ENCODE results near the gene MMEL1.

DNA sequence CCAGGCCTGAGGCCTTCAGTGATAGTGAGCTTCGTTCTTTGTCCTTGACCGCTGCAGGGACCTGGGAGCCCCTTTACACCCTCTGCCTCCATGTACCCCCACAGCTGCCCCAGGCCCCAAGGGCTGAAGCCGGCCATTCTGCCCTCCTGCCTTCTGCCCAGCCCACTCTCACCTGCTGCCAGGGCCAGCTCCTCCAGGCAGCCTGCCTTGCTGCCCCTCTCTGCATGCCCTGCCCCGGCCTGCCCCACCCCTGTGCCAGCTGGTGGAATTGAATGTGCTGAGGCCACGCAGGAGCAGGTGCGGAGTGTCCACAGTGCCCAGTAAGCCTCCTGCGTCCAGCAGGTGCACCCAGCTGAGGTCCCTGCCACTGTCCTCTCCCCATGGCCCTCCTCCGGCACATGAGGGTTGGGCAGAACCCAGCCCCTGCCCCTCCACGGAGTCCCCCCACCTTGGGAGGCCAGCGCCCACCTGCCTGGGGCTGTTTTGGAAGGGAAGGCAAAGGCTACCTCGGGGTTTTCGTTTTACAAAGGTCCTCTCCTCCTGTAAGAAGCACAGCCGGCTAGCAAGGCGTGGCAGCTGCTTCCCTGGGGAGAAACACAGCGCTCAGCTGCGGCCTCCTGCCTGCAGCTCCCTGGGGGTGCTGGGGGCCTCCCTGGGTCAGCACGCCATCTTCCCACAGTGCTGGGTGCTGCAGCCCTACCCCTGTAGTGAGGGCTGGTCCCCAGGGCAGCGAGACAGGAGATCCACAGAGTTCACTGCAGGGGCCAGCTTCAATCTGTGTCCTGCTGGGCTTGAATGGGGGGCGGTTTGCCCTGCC, 21.0 kb downstream of the MMEL1 start:
- TF ChIP-seq, protein P1, sequence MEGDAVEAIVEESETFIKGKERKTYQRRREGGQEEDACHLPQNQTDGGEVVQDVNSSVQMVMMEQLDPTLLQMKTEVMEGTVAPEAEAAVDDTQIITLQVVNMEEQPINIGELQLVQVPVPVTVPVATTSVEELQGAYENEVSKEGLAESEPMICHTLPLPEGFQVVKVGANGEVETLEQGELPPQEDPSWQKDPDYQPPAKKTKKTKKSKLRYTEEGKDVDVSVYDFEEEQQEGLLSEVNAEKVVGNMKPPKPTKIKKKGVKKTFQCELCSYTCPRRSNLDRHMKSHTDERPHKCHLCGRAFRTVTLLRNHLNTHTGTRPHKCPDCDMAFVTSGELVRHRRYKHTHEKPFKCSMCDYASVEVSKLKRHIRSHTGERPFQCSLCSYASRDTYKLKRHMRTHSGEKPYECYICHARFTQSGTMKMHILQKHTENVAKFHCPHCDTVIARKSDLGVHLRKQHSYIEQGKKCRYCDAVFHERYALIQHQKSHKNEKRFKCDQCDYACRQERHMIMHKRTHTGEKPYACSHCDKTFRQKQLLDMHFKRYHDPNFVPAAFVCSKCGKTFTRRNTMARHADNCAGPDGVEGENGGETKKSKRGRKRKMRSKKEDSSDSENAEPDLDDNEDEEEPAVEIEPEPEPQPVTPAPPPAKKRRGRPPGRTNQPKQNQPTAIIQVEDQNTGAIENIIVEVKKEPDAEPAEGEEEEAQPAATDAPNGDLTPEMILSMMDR (IDR thresholded peaks at IDR 0.05), result no peak
- no peak for TF ChIP-seq POLR2A (IDR thresholded peaks at IDR 0.05)

All from heart left ventricle (tissue), 13 donors.